HepG2 (cell line): ENCODE measurements around the gene ACSF3. TPM values are rescaled to one million over a fixed set of nuclear protein-coding genes. Genes with fewer than 3 reads are reported as not detected.
A peak's percentile ranks its signal among the peaks of the same experiment; 100 is the strongest.

ENCODE experiments used
- AGO2 ChIP-seq: fragments of 200-400 bp; formaldehyde crosslinking; optimal IDR thresholded peaks from 2 replicates; pipeline ENCODE3; 2017; ENCODE audit warnings: mild to moderate bottlenecking, low read depth, low read length, moderate library complexity
- ARNT2 ChIP-seq: sonication (generic); formaldehyde crosslinking; IDR thresholded peaks from 2 replicates; pipeline ENCODE4 v1.8.0; 2022; ENCODE audit warnings: mild to moderate bottlenecking, low read depth, missing genetic modification reagents, moderate library complexity
- HNRNPL ChIP-seq: fragments of 200-400 bp; formaldehyde crosslinking; IDR thresholded peaks from 2 replicates; pipeline ENCODE4 v1.6.1; 2017; ENCODE audit warnings: mild to moderate bottlenecking, low read depth, low read length
- HNRNPLL ChIP-seq: fragments of 200-400 bp; formaldehyde crosslinking; IDR thresholded peaks from 2 replicates; pipeline ENCODE4 v1.6.1; 2017; ENCODE audit warnings: mild to moderate bottlenecking, low read depth, low read length; ENCODE audit not compliant: poor library complexity, severe bottlenecking
- NFE2L2 ChIP-seq: fragments of 150-350 bp; IDR thresholded peaks from 2 replicates; pipeline ENCODE4 v1.6.1; 2014; ENCODE audit warnings: low read length
- REXO4 ChIP-seq: sonication (generic); formaldehyde crosslinking; IDR thresholded peaks from 2 replicates; pipeline ENCODE4 v1.8.0; 2022; ENCODE audit warnings: missing genetic modification reagents, mild to moderate bottlenecking, borderline replicate concordance
- U2AF2 ChIP-seq: fragments of 200-400 bp; formaldehyde crosslinking; IDR thresholded peaks from 2 replicates; pipeline ENCODE4 v1.6.1; 2017; ENCODE audit warnings: low read depth, mild to moderate bottlenecking, low read length
- ZFP37 ChIP-seq: sonication (generic); formaldehyde crosslinking; IDR thresholded peaks from 2 replicates; pipeline ENCODE4 v1.4.0; 2020; ENCODE audit warnings: missing genetic modification reagents, borderline replicate concordance
- ZKSCAN5 ChIP-seq: sonication (generic); formaldehyde crosslinking; IDR thresholded peaks from 2 replicates; pipeline ENCODE4 v1.5.1; 2020; ENCODE audit warnings: mild to moderate bottlenecking, missing genetic modification reagents
- ZNF687 ChIP-seq: sonication (generic); formaldehyde crosslinking; IDR thresholded peaks from 2 replicates; pipeline ENCODE4 v1.5.1; 2020; ENCODE audit warnings: mild to moderate bottlenecking, missing genetic modification reagents, moderate library complexity
- polyA plus RNA-seq, 8 experiments: library from polyadenylated mRNA; depleted of rRNA in 3 of 8; stranded (reverse) in 7 of 8; unstranded in 1 of 8; fragments of >200 nt; fragmentation: Illumina TruSeq in 4 of 8; extraction: Trizol in 4 of 8; gene quantifications; 2 replicates each; pipeline versions ENCODE4 v1.2.1 to v1.2.3, GENCODE V29; 2011 to 2016; ENCODE audit warnings: low read depth in 4 of 8, missing spikeins in 1 of 8, mixed read lengths in 1 of 8; ENCODE audit not compliant: insufficient read depth in 1 of 8
- total RNA-seq, 5 experiments: library from RNA; depleted of rRNA; stranded (reverse); fragments of >200 nt; fragmentation: Illumina TruSeq; extraction: Trizol; gene quantifications; 2 replicates each; pipeline ENCODE4 v1.2.3, GENCODE V29; 2016; ENCODE audit warnings: low read depth in 1 of 5
- TF ChIP-seq, protein P1 (sequence below): sonication (generic); formaldehyde crosslinking; IDR thresholded peaks from 2 replicates; pipeline ENCODE4 v1.4.0; 2020; ENCODE audit warnings: missing genetic modification reagents

ACSF3 gene
- total and polyA plus RNA-seq, 2 of the 13 experiments (the other 11 are each of a cell fraction or from before 2014, with no cell fraction given): 14.9 to 30.6 TPM

GRCh38 chr16:89048871-89049422, 44.7 kb upstream of the ACSF3 start (continued):
- TF ChIP-seq ZNF687 (peak; percentile 73), NFE2L2 (no peak), ZKSCAN5 (CRISPR knock-in tag) (peak; percentile 76; the same call in 1 of the 2 replicates), HNRNPL (peak; percentile 99), REXO4 (CRISPR knock-in tag) (0 out of 2 replicates have a peak, but pooled peaks have one; percentile 17), HNRNPLL (peak; percentile 24), AGO2 (peak; percentile 3), ARNT2 (no peak), ZFP37 (CRISPR knock-in tag) (0 out of 2 replicates have a peak, but pooled peaks have one; percentile 36), U2AF2 (no peak)
- TF ChIP-seq, protein P1, sequence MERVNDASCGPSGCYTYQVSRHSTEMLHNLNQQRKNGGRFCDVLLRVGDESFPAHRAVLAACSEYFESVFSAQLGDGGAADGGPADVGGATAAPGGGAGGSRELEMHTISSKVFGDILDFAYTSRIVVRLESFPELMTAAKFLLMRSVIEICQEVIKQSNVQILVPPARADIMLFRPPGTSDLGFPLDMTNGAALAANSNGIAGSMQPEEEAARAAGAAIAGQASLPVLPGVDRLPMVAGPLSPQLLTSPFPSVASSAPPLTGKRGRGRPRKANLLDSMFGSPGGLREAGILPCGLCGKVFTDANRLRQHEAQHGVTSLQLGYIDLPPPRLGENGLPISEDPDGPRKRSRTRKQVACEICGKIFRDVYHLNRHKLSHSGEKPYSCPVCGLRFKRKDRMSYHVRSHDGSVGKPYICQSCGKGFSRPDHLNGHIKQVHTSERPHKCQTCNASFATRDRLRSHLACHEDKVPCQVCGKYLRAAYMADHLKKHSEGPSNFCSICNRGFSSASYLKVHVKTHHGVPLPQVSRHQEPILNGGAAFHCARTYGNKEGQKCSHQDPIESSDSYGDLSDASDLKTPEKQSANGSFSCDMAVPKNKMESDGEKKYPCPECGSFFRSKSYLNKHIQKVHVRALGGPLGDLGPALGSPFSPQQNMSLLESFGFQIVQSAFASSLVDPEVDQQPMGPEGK (CRISPR knock-in tag): peak; percentile 46; the same call in 1 of the 2 replicates
